ENCODE measurements around the gene BCL2L14. TPM values are rescaled to one million over a fixed set of nuclear protein-coding genes. Genes with fewer than 3 reads are reported as not detected.

The BCL2L14 gene
- total and polyA plus RNA-seq, 2 of the 13 experiments (the other 11 are each of a cell fraction or from before 2014, with no cell fraction given) = 0.11 TPM; not detected in 1

- Histone ChIP-seq H3K27ac (ENCODE audit: extremely low read length, insufficient read depth, low read length) (no peak overlapping the region), H2AFZ (ENCODE audit: low read length) (no peak overlapping the region), H3K79me2 (ENCODE audit: insufficient read depth, low read length) (no peaks in the 10 kb centered on the region), H3K4me1 (ENCODE audit: insufficient read depth, low read length) (peaks cover 10% of the 10 kb centered on the region), H3K4me3 (replicated peaks in 1 of 3; ENCODE audit: insufficient read depth in 1 of 3, low read depth in 2 of 3, low read length in 3 of 3) (no peak overlapping the region), H3K27me3 (ENCODE audit: control insufficient read depth in 1 of 2, insufficient read depth in 2 of 2, low read length in 2 of 2) (peaks cover 1 to 19% of the 10 kb centered on the region in 2 experiments; a peak in 2 of 5 replicates), H3K9me3 (ENCODE audit: low read length) (no peaks in the 10 kb centered on the region), H3K4me2 (ENCODE audit: low read depth, low read length) (no peak overlapping the region), H4K20me1 (ENCODE audit: insufficient read depth, low read length) (no peaks in the 10 kb centered on the region), H3K36me3 (replicated peaks in 1 of 2; ENCODE audit: control insufficient read depth in 1 of 2, insufficient read depth in 2 of 2, low read length in 2 of 2) (no peaks in the 10 kb centered on the region), H3K9ac (ENCODE audit: insufficient read depth, low read depth, low read length) (no peak overlapping the region)
- TF ChIP-seq ZBED4 (CRISPR knock-in tag; IDR thresholded peaks at IDR 0.05; ENCODE audit: borderline replicate concordance) (no peak), MED8 (CRISPR knock-in tag; IDR thresholded peaks at IDR 0.05; ENCODE audit: insufficient replicate concordance) (no peak), ZKSCAN5 (CRISPR knock-in tag; IDR thresholded peaks at IDR 0.05) (no peak), ZNF326 (CRISPR knock-in tag; IDR thresholded peaks at IDR 0.05; ENCODE audit: borderline replicate concordance) (no peak), ZC3H13 (CRISPR knock-in tag; IDR thresholded peaks at IDR 0.05) (no peak), SIN3A (IDR thresholded peaks at IDR 0.05; ENCODE audit: borderline replicate concordance, low read depth, low read length) (no peak), MYNN (CRISPR knock-in tag; IDR thresholded peaks at IDR 0.05; ENCODE audit: low read depth) (no peak), MED1 (CRISPR knock-in tag; IDR thresholded peaks at IDR 0.05) (no peak), KIAA2018 (CRISPR knock-in tag; IDR thresholded peaks at IDR 0.05; ENCODE audit: borderline replicate concordance) (no peak)
- CTCF ChIA-PET (ENCODE audit: low intra/inter-chr PET ratio, low total read pairs) = no interaction called here
- no TSS peak for BruUV-seq (replicated peaks)
- no peak for FAIRE-seq
- in situ Hi-C loops (cut with HindIII; ENCODE audit: extremely low pct_ligation_motif_present, low pct_unique_long_range_greater_than_20kb) (no loop called here), intact Hi-C loops (cut with micrococcal nuclease; ENCODE audit: unreplicated experiment) (no loop called here)
- 21% methylated on average over 2 of the region's 2 CpGs for WGBS (ENCODE audit: low lambda C conversion rate)
- no peak for DNase-seq (ENCODE audit: low spot score)
- POLR2A ChIA-PET = no interaction called here
- ATAC-seq = no peak
Observed at GRCh38 chr12:12025799-12026386, 44.8 kb upstream of the BCL2L14 start.
